ENCODE measurements around the gene CKB.

CKB gene

GRCh38 chr14:103522649-103523574 lies at the start of gene CKB:
TSS of gene CKB (minus strand) at chr14:103522830. CDS start at chr14:103522493, 337 bp downstream.
- no peak for DNase-seq (ENCODE audit: low read depth in 2 of 2)

GRCh38 chr14:103569408-103569807 lies 46.8 kb upstream of the CKB start:
- DNase-seq (ENCODE audit: low read depth in 2 of 2) = no peak

GRCh38 chr14:103568952-103569351 lies 46.3 kb upstream of the CKB start:
- DNase-seq (ENCODE audit: low read depth in 2 of 2) = no peak

GRCh38 chr14:103563844-103564505 lies 41.3 kb upstream of the CKB start:
- no peak for DNase-seq (ENCODE audit: low read depth in 2 of 2)

GRCh38 chr14:103563226-103563620 lies 40.6 kb upstream of the CKB start:
- no peak for DNase-seq (ENCODE audit: low read depth in 2 of 2)

- DNase-seq (ENCODE audit: low read depth in 2 of 2) = peak; percentile 68 to 75
Measured at GRCh38 chr14:103562429-103563225, 40.0 kb upstream of the CKB start, which contains the start of the genes BAG5 and COA8. TSS of gene BAG5 (minus strand) at chr14:103562657. CDS start at chr14:103561164, 1,493 bp downstream. TSS of gene COA8 (plus strand) at chr14:103562960. CDS start at chr14:103563002, 42 bp downstream.

- no peak for DNase-seq (ENCODE audit: low read depth in 2 of 2)
Measured at GRCh38 chr14:103562179-103562428, 39.5 kb upstream of the CKB start.

GRCh38 chr14:103561381-103562178 lies 39.0 kb upstream of the CKB start:
- DNase-seq (ENCODE audit: low read depth in 2 of 2) = no peak

- DNase-seq (ENCODE audit: low read depth in 2 of 2) = no peak
Measured at GRCh38 chr14:103560691-103561090, 38.1 kb upstream of the CKB start.

GRCh38 chr14:103559766-103560165 lies 37.1 kb upstream of the CKB start:
- no peak for DNase-seq (ENCODE audit: low read depth in 2 of 2)

GRCh38 chr14:103558071-103558882 lies 35.6 kb upstream of the CKB start:
- DNase-seq (ENCODE audit: low read depth in 2 of 2) = no peak

- DNase-seq (ENCODE audit: low read depth in 2 of 2) = no peak
Measured at GRCh38 chr14:103556946-103557758, 34.5 kb upstream of the CKB start.

GRCh38 chr14:103555559-103556337 lies 33.1 kb upstream of the CKB start:
- no peak for DNase-seq (ENCODE audit: low read depth in 2 of 2)

- no peak for DNase-seq (ENCODE audit: low read depth in 2 of 2)
Measured at GRCh38 chr14:103552846-103553210, 30.2 kb upstream of the CKB start.

GRCh38 chr14:103552011-103552845 lies 29.6 kb upstream of the CKB start:
- DNase-seq (ENCODE audit: low read depth in 2 of 2) = no peak

GRCh38 chr14:103551338-103551762 lies 28.7 kb upstream of the CKB start:
- DNase-seq (ENCODE audit: low read depth in 2 of 2) = no peak

- no peak for DNase-seq (ENCODE audit: low read depth in 2 of 2)
Measured at GRCh38 chr14:103550451-103551337, 28.1 kb upstream of the CKB start.
